C4-2B (cell line): ENCODE measurements around the gene NAV3.

ENCODE experiments used
- H3K27ac ChIP-seq: fragments of 450-650 bp; 2 replicates; pipeline ENCODE4 v1.5.1; 2017
- CTCF ChIP-seq: fragments of 450-650 bp; conservative IDR thresholded peaks from 2 replicates; pipeline ENCODE4 v1.5.1; 2017; ENCODE audit warnings: mild to moderate bottlenecking
- ZFX ChIP-seq: fragments of 450-650 bp; IDR thresholded peaks from 2 replicates; pipeline ENCODE4 v1.6.1; 2017

The NAV3 gene

GRCh38 chr12:77924703-77925102 lies 94.0 kb downstream of the NAV3 start:
- H3K27ac ChIP-seq: no peak overlapping the region
- no peak for TF ChIP-seq ZFX
- TF ChIP-seq CTCF: no peak

GRCh38 chr12:77925536-77926108 lies 94.9 kb downstream of the NAV3 start:
- H3K27ac ChIP-seq: no peak overlapping the region
- no peak for TF ChIP-seq ZFX
- TF ChIP-seq CTCF: peak; percentile 98

DNA sequence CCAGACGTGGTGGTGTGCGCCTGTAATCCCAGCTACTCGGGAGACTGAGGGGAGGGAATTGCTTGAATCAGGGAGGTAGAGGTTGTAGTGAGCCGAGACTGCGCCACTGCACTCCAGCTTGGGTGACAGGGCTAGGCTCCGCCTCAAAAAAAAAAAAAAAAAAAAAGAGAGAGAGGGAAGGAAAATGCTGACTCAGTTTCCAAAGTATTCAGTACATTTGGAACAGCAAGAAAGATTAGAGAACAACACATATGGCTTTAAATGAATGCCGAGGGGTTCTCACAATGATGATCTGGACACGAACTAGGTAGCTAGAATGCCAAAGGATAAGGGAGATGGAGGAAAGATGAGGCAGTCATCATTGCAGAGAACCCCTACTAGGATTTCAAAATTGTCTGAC lies 97.4 kb downstream of the NAV3 start:
- TF ChIP-seq CTCF (no peak), ZFX (no peak)

DNA sequence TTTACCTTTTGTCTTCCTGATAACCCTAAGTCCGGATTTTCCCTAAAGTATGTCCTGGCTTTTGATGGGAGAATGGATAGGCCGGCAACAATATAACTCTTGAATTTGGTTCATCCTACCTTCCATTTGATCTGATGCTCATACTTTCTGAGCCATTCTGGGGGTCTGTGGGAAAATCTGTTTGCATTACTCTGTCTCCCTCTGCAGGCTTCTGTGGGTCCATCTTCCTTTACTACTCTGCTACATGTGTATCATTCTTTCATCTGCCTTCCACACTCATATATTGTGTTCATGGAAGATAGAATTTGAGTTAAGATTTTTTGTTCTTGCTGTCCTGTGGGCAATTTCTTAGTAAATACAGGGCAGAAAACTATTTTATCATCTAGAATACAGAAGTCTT lies 101.5 kb downstream of the NAV3 start:
- TF ChIP-seq CTCF: peak; percentile 27
- no peak for TF ChIP-seq ZFX
- no peak overlapping the region for H3K27ac ChIP-seq

More for the DNA sequence above, 97.4 kb downstream of the NAV3 start:
- H3K27ac ChIP-seq: no peak overlapping the region

DNA sequence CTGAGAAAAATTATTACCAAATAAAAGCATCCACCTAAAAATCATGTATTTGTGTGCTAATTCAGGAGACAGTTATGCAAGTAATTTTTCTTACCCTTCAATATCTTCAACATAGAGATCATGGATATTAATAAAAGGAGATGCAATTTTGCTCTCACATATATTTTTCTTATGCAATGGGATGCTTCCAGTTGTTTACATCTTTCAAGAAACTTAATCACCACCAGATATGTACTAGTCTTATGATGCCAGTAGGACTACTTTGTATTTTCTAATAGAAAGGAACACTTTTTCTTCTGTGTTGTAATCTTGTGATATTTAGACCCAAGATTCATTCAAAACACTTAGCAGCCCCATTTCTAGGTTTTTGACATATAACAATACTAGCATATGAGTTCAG lies 107.6 kb downstream of the NAV3 start:
- H3K27ac ChIP-seq: no peak overlapping the region
- TF ChIP-seq ZFX (no peak), CTCF (no peak)

DNA sequence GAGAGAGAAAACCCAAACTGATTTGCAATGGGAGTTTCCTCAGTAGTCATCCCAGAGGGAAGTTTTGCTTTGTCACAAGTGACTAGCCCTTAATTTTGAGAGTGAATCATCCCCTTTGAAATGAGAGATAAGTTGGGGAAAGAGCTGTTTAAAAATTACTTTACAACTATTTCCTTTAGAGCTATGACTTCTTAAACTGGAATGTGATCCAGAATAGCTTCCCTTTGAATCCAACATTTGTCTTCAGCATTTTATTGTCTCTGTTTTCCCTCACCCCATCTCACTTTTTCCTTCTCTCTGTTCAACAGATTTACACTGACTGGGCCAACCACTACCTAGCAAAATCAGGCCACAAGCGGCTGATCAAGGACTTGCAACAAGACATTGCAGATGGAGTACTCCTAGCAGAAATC lies 109.3 kb downstream of the NAV3 start:
- TF ChIP-seq CTCF: no peak
- TF ChIP-seq ZFX: no peak
- H3K27ac ChIP-seq: no peak overlapping the region

DNA sequence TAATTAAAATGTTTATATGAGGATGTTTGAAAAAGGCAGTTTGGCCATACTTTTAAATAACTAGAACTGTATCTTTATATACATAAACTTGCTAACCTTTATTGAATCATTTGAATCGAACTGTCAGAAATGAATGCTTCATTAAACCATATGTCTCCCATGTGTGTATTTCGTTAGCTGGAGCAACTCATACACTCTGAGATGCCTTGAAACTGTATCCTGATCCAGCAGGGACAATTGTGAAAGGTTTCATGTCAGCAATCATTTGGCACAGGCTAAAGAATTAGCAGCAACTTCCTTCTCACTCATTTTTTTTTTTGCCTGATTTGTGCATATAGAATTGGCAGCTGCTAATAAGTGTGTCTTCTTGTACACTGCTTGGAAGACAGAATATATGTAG lies 109.9 kb downstream of the NAV3 start:
- H3K27ac ChIP-seq: no peak overlapping the region
- no peak for TF ChIP-seq ZFX

DNA sequence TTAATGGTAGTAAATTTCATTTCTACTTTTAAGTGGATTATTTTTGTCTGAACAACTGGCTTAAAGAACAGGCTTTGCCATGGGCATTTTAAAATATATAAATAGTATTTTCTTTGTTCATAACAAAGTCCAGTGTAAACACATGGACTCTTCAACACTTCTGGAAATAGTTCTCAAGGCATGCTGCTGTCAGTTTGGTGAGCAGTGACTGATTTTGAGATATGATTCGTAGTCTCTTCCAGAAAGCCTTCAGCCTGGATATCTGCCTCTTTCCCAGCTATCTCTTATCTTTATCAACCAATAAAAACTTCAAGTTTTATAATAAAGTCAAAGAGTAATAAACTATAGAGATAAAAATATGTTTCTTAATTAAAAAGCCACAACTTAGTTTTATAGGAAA lies 110.7 kb downstream of the NAV3 start:
- no peak for TF ChIP-seq ZFX
- no peak for TF ChIP-seq CTCF
- H3K27ac ChIP-seq: no peak overlapping the region
